ENCODE measurements around the gene BTBD9.
A peak's percentile ranks its signal among the peaks of the same experiment; 100 is the strongest.

Gene BTBD9

DNA sequence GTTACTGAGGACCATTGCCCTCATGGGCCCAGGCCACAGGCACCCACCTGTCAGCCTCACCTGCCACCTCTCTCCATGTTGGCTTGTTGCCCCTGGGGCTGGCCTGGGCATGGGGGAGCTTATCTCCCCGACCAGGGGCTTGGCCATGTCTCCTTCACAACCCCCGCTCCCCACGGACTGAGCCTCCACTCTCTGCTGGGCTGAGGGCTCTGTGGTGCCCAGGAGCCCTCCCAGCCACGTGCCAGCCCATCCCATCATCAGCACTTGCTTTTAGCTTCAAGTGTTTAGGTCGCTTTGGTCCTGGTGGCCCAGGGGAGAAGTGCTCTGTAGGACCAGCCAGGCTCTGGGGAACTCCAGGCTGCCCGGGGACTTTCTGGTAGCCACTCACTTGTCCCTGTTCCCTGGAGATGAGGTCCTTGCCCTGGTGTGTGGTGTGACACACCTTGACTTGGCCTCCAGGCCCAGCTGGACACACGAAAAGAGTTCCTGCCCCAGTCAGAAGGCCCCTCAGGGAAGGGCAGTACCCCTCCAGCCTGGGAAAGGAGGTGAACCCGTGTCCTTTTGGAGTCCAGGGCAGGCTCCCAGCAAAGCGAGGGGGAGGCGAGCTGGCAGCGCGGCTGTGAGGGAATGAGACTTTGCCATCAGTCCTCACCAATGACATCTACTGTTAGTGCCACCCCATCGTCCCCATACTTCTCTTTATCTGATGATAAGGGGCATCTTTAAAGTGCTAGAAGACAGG is 467.6 kb downstream of the BTBD9 start:
- Histone ChIP-seq H3K4me1 (ENCODE audit: control insufficient read depth, insufficient read depth, low read length) (peaks cover 14% of the 10 kb centered on the region), H3K27ac (ENCODE audit: low read length) (no peak overlapping the region), H3K27me3 (ENCODE audit: control insufficient read depth, insufficient read depth, low read length) (no peaks in the 10 kb centered on the region), H3K9me3 (ENCODE audit: control insufficient read depth, insufficient read depth, low read length) (no peaks in the 10 kb centered on the region), H3K4me3 (ENCODE audit: low read length) (no peak overlapping the region), H3K36me3 (ENCODE audit: control insufficient read depth, insufficient read depth, low read length) (no peaks in the 10 kb centered on the region)
- no CpG with 5 or more reads among the region's 13 CpGs for WGBS (ENCODE audit: insufficient coverage, insufficient read length)
- no peak for DNase-seq (ENCODE audit: low read depth, low spot score)

DNA sequence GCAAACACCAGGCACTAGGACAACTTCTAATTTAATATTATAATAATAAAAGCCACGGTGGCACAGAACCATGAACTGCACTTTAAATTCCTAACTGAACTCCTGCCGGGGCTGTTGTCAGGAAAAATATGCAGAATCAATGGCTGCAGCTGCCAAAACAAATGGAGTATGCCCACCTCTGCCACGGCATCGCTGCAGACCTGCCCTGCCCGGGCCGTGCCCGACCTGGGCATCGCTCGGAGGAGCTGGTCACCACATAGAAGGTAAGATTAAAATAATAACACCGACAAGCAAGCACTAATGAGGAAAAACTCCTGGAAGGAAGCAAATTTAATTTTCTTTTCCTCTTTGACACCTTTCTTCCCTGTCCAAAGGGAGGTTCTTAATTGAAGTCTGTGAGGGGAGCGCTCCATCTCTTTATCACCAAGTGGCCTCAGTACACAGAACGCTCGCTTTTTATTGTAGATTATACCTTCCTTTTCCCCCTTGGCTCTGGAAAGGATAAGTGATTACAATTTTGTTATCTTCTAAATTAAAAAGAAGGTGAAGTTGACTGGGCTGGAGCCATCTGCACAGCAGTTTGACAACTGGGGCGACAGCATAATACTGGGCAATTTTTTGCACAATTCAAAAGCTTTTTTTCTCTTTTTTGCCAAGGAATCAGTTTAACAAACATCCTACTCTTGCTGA is 468.9 kb downstream of the BTBD9 start:
- Histone ChIP-seq H3K9me3 (ENCODE audit: control insufficient read depth, insufficient read depth, low read length) (no peaks in the 10 kb centered on the region), H3K4me3 (ENCODE audit: low read length) (no peak overlapping the region), H3K36me3 (ENCODE audit: control insufficient read depth, insufficient read depth, low read length) (no peaks in the 10 kb centered on the region), H3K4me1 (ENCODE audit: control insufficient read depth, insufficient read depth, low read length) (peaks cover 16% of the 10 kb centered on the region), H3K27ac (ENCODE audit: low read length) (no peak overlapping the region), H3K27me3 (ENCODE audit: control insufficient read depth, insufficient read depth, low read length) (no peaks in the 10 kb centered on the region)
- no CpG with 5 or more reads among the region's 14 CpGs for WGBS (ENCODE audit: insufficient coverage, insufficient read length)
- DNase-seq (ENCODE audit: low read depth, low spot score) = no peak

DNA sequence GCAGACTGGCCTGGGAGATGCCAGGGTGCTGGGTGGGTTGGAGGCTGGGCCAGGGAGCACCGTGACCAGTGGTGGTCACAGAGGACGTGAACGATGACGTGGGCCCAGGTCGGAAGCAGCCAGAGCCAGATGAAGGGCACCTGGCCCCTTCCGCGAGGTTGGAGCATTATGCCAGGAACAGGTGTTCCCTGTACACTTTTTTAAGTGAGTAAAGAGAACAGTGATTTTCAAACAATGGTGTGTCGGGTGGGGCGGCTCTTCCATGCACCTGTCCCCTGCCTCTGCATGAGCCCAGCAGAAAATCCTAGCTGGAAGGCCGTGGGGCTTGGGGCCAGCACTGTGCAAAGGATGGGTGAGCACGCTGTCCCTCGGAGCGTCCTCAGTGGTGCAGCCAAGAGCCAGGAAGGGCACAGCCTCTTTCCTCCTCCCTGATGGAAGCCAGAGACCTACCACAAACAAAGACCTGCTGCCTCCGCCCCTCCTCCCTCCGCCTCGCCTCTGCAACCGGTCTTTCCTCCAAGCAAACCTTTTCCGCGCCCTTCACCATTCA is 469.7 kb downstream of the BTBD9 start:
- no CpG with 5 or more reads among the region's 19 CpGs for WGBS (ENCODE audit: insufficient coverage, insufficient read length)
- Histone ChIP-seq H3K27ac (ENCODE audit: low read length) (no peak overlapping the region), H3K4me3 (ENCODE audit: low read length) (no peak overlapping the region), H3K36me3 (ENCODE audit: control insufficient read depth, insufficient read depth, low read length) (no peaks in the 10 kb centered on the region), H3K9me3 (ENCODE audit: control insufficient read depth, insufficient read depth, low read length) (no peaks in the 10 kb centered on the region), H3K27me3 (ENCODE audit: control insufficient read depth, insufficient read depth, low read length) (no peaks in the 10 kb centered on the region), H3K4me1 (ENCODE audit: control insufficient read depth, insufficient read depth, low read length) (peaks cover 16% of the 10 kb centered on the region)
- peak; percentile 16 for DNase-seq (ENCODE audit: low read depth, low spot score)

DNA sequence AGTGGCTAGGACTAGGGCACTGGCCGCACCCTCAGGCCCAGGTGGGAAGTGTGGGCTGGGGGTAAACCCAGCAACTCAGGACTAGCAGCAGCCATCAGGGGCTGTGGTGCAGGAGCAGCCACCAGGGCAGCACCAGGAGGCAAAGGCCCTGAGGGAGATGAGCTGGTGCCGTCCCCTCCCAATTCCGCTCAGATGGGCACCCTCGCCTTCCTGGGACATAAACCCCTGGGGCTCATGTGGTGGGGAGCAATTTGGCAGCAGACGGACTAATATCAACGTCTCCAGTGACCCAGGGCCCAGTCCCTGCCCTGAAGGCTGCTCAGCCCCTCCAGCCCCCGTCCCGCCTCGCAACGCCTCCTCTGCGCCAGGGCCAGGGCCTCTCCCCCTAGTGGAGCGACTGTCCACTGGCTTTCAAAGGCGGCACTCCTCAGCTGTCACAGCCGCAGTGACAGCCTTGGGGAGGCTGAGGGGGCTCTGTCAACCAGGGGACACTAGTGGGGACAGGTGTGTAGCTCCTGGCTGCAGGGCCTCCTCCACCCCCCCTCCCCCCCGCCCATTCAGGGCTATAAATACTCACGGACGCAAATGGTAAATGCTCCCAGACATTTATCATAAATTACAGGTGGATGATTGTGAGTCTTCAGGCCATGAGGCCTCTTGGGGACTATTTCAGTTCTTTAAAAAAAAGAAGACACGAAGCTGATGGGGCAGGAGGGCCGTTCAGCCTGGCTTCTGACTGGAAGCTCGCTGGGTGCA is 470.3 kb downstream of the BTBD9 start:
- H3K9me3 ChIP-seq (ENCODE audit: control insufficient read depth, insufficient read depth, low read length) = no peaks in the 10 kb centered on the region
- no peaks in the 10 kb centered on the region for H3K36me3 ChIP-seq (ENCODE audit: control insufficient read depth, insufficient read depth, low read length)
- no peak for DNase-seq (ENCODE audit: low read depth, low spot score)
- H3K27ac ChIP-seq (ENCODE audit: low read length) = no peak overlapping the region
- H3K27me3 ChIP-seq (ENCODE audit: control insufficient read depth, insufficient read depth, low read length) = no peaks in the 10 kb centered on the region
- H3K4me3 ChIP-seq (ENCODE audit: low read length) = no peak overlapping the region
- no CpG with 5 or more reads among the region's 20 CpGs for WGBS (ENCODE audit: insufficient coverage, insufficient read length)
- peaks cover 16% of the 10 kb centered on the region for H3K4me1 ChIP-seq (ENCODE audit: control insufficient read depth, insufficient read depth, low read length)

DNA sequence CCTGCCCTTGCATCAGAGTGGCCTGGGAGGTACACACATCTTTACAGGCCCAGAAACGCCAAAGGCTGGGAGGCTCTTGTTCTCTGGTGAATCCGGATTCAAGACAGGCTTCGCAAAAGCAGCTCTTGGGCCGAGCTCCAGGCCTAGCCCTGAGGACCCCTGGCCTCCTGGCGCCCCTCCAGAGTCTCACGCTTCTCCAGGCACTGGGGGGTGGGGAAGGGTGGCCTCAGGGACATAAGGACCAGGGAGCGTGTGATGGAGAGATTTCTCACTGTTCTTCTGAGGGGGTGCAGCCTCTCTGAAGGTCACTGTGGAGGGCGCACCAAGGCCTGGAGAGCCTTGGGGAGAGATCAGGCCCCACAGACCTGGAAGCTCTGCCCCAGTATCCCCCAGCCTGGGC is 471.0 kb downstream of the BTBD9 start:
- Histone ChIP-seq H3K4me3 (ENCODE audit: low read length) (no peak overlapping the region), H3K9me3 (ENCODE audit: control insufficient read depth, insufficient read depth, low read length) (no peaks in the 10 kb centered on the region), H3K4me1 (ENCODE audit: control insufficient read depth, insufficient read depth, low read length) (peaks cover 16% of the 10 kb centered on the region), H3K27ac (ENCODE audit: low read length) (no peak overlapping the region), H3K36me3 (ENCODE audit: control insufficient read depth, insufficient read depth, low read length) (no peaks in the 10 kb centered on the region), H3K27me3 (ENCODE audit: control insufficient read depth, insufficient read depth, low read length) (no peaks in the 10 kb centered on the region)
- DNase-seq (ENCODE audit: low read depth, low spot score) = no peak
- no CpG with 5 or more reads among the region's 8 CpGs for WGBS (ENCODE audit: insufficient coverage, insufficient read length)

DNA sequence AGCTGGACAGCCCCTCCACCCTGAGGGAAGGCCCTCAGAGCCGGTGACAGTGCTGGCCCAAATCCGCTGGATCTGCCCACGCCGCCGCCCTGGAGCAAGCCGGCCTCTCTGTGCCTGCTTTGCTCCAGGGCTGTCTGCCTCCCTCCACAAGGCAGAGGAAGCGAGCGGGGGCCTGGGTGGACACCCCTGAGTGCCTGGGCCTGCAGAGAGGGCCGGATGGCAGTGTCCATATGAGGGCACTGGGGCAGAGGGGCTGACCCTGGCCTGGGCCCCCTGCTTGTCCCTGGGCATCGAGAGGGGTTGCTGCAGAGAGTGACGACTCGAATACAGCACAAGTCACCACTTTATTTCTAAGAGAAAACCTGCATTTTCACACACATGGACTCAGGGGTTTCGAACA is 471.6 kb downstream of the BTBD9 start:
- Histone ChIP-seq H3K27ac (ENCODE audit: low read length) (no peak overlapping the region), H3K4me3 (ENCODE audit: low read length) (no peak overlapping the region), H3K27me3 (ENCODE audit: control insufficient read depth, insufficient read depth, low read length) (no peaks in the 10 kb centered on the region), H3K9me3 (ENCODE audit: control insufficient read depth, insufficient read depth, low read length) (no peaks in the 10 kb centered on the region), H3K36me3 (ENCODE audit: control insufficient read depth, insufficient read depth, low read length) (no peaks in the 10 kb centered on the region), H3K4me1 (ENCODE audit: control insufficient read depth, insufficient read depth, low read length) (peaks cover 16% of the 10 kb centered on the region)
- WGBS (ENCODE audit: insufficient coverage, insufficient read length) = no CpG with 5 or more reads among the region's 13 CpGs
- DNase-seq (ENCODE audit: low read depth, low spot score) = no peak

DNA sequence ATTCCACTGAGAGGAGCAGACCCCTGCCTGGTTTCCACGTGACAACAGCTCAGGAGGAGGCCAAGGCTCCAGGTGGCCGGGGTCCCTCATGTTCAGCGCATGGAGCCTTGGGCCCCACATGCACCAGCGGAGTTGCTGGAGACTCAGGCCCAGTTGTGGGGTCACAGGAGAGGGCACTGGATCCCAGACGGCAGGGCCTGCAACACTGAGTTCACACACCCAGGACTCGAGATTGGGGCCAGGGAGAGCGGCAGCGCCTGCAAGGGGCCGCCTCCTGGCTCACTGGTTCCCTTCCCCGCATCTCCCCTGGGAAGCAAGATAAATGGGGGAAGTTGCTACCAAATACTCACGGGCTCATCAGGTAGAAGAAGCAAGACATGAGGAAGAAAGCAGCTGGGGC is 472.1 kb downstream of the BTBD9 start:
- Histone ChIP-seq H3K4me3 (ENCODE audit: low read length) (no peak overlapping the region), H3K9me3 (ENCODE audit: control insufficient read depth, insufficient read depth, low read length) (no peaks in the 10 kb centered on the region), H3K4me1 (ENCODE audit: control insufficient read depth, insufficient read depth, low read length) (peaks cover 16% of the 10 kb centered on the region), H3K36me3 (ENCODE audit: control insufficient read depth, insufficient read depth, low read length) (no peaks in the 10 kb centered on the region), H3K27ac (ENCODE audit: low read length) (no peak overlapping the region), H3K27me3 (ENCODE audit: control insufficient read depth, insufficient read depth, low read length) (no peaks in the 10 kb centered on the region)
- no peak for DNase-seq (ENCODE audit: low read depth, low spot score)
- WGBS (ENCODE audit: insufficient coverage, insufficient read length) = no CpG with 5 or more reads among the region's 11 CpGs

DNA sequence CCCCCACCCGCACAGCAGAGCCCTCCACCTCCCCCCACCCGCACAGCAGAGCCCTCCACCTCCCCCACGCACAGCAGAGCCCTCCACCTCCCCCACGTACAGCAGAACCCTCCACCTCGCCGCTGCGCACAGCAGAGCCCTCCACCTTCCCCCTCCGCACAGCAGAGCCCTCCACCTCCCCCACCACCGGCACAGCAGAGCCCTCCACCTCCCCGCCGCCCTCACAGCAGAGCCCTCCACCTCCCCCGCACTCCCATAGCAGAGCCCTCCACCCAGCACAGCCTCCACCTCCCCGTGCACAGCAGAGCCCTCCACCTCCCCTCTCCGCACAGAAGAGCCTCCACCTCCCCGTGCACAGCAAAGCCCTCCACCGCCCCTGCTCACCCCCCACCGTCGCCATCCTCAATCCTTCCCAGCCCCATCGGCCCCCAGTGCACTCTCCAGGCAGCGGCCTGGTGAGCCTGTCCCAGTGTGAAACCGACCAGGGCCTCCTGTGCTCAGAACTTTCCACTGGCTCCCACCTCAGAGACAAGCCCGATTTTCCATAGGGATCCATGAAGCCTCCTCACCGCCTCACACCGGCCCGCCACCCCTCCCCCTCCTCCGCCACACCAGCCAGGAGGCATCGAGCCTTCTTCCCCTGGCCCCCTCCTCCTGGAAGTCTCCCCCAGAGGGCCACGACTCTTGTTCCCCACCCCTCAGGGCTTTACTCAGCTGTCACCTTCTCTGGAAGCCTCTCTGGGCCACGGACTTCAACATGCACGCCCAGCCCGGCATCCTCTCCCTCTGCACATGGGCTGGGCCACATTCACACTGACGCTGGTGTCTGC is 473.1 kb downstream of the BTBD9 start:
- H3K4me3 ChIP-seq (ENCODE audit: low read length) = no peak overlapping the region

DNA sequence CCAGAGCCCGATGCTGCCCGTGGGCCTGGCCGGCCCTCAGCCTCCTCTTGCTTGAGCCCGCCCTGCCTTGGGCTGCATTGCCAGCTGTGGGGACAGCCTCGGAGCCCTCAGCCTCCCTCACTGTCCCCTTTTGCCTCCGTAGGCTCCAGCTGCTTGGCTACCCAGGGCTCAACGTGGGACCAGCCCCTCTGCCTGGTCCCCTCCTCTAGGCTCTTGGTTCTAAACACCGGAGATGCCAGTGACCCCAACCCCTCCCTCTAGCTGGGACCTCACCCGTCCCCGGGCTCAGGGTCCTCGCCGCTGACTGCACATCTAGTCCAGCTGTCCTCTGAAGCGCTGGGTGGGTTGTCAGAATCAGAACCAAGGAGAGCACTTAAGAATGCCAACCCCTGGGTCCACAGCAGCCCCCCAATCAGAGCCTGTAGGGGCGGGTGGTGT is 475.0 kb downstream of the BTBD9 start:
- DNase-seq (ENCODE audit: low read depth, low spot score) = no peak
- Histone ChIP-seq H3K27ac (ENCODE audit: low read length) (no peak overlapping the region), H3K4me3 (ENCODE audit: low read length) (no peak overlapping the region), H3K36me3 (ENCODE audit: control insufficient read depth, insufficient read depth, low read length) (no peaks in the 10 kb centered on the region; the same call in 1 of the 2 replicates), H3K27me3 (ENCODE audit: control insufficient read depth, insufficient read depth, low read length) (no peaks in the 10 kb centered on the region), H3K9me3 (ENCODE audit: control insufficient read depth, insufficient read depth, low read length) (no peaks in the 10 kb centered on the region), H3K4me1 (ENCODE audit: control insufficient read depth, insufficient read depth, low read length) (peaks cover 8% of the 10 kb centered on the region)
- no CpG with 5 or more reads among the region's 14 CpGs for WGBS (ENCODE audit: insufficient coverage, insufficient read length)

More for the DNA sequence above, 473.1 kb downstream of the BTBD9 start:
- Histone ChIP-seq H3K27me3 (ENCODE audit: control insufficient read depth, insufficient read depth, low read length) (no peaks in the 10 kb centered on the region), H3K9me3 (ENCODE audit: control insufficient read depth, insufficient read depth, low read length) (no peaks in the 10 kb centered on the region), H3K4me1 (ENCODE audit: control insufficient read depth, insufficient read depth, low read length) (peaks cover 16% of the 10 kb centered on the region), H3K36me3 (ENCODE audit: control insufficient read depth, insufficient read depth, low read length) (no peaks in the 10 kb centered on the region; the same call in 1 of the 2 replicates), H3K27ac (ENCODE audit: low read length) (no peak overlapping the region)
- no peak for DNase-seq (ENCODE audit: low read depth, low spot score)
- no CpG with 5 or more reads among the region's 32 CpGs for WGBS (ENCODE audit: insufficient coverage, insufficient read length)

DNA sequence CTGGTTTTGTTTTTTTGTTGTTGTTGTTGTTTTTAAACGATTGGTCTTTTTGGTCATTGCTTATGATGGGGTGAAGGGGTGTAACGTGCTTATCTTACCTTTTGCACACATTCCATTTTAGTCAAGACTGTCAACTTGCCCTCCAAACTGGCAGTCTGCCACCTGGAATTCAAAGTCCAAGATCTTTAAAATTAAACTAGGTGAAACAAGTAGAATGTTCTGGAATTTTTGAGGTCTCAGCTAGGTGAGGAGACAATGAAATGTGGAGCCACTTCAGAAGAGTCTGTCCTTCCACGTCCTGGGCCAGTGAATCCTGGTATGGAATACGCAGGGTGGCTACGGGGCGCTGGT is 475.6 kb downstream of the BTBD9 start:
- WGBS (ENCODE audit: insufficient coverage, insufficient read length) = no CpG with 5 or more reads among the region's 6 CpGs
- H3K27ac ChIP-seq (ENCODE audit: low read length) = no peak overlapping the region
- no peaks in the 10 kb centered on the region for H3K27me3 ChIP-seq (ENCODE audit: control insufficient read depth, insufficient read depth, low read length)
- no peak for DNase-seq (ENCODE audit: low read depth, low spot score)
- no peak overlapping the region for H3K4me3 ChIP-seq (ENCODE audit: low read length)
- no peaks in the 10 kb centered on the region for H3K9me3 ChIP-seq (ENCODE audit: control insufficient read depth, insufficient read depth, low read length)
- peaks cover 5% of the 10 kb centered on the region for H3K4me1 ChIP-seq (ENCODE audit: control insufficient read depth, insufficient read depth, low read length)
- no peaks in the 10 kb centered on the region; the same call in 1 of the 2 replicates for H3K36me3 ChIP-seq (ENCODE audit: control insufficient read depth, insufficient read depth, low read length)

Data from iPS DF 6.9 (cell line).